Osteocyte (in vitro differentiated cells): Measurements from ENCODE around the gene SH2D2A. TPM values are rescaled to one million over a fixed set of nuclear protein-coding genes. Genes with fewer than 3 reads are reported as not detected.
"Not testable (repeated sequence)": the region's sequence is repeated elsewhere in the genome, so short reads cannot be mapped to it uniquely, and the experiment has no call there.

ENCODE experiments used
- DNase-seq: peaks from one replicate; pipeline ENCODE4 v3.0.0; 2021; ENCODE audit warnings: mixed read lengths; ENCODE audit not compliant: unreplicated experiment; ENCODE audit errors: extremely low spot score
- H3K27ac Mint-ChIP-seq: one replicate; pipeline ENCODE4 v1.8.0; 2021; ENCODE audit warnings: mild to moderate bottlenecking, mixed read lengths; ENCODE audit not compliant: unreplicated experiment
- H3K27me3 Mint-ChIP-seq: one replicate; pipeline ENCODE4 v1.8.0; 2021; ENCODE audit warnings: mixed read lengths; ENCODE audit not compliant: unreplicated experiment
- H3K36me3 Mint-ChIP-seq: one replicate; pipeline ENCODE4 v1.8.0; 2021; ENCODE audit warnings: mixed read lengths; ENCODE audit not compliant: unreplicated experiment
- H3K4me1 Mint-ChIP-seq: one replicate; pipeline ENCODE4 v1.8.0; 2021; ENCODE audit warnings: mixed read lengths; ENCODE audit not compliant: unreplicated experiment
- H3K4me3 Mint-ChIP-seq: one replicate; pipeline ENCODE4 v1.8.0; 2021; ENCODE audit warnings: mild to moderate bottlenecking, moderate library complexity, mixed read lengths; ENCODE audit not compliant: unreplicated experiment
- H3K9me3 Mint-ChIP-seq: one replicate; pipeline ENCODE4 v1.8.0; 2021; ENCODE audit warnings: mixed read lengths; ENCODE audit not compliant: unreplicated experiment
- CTCF ChIP-seq: fragments of 200-600 bp; sonication (generic); IDR thresholded peaks from 2 replicates; pipeline ENCODE4 v1.5.0; 2021; ENCODE audit warnings: antibody characterized with exemption, mild to moderate bottlenecking, moderate library complexity
- total RNA-seq: library from RNA; stranded (reverse); gene quantifications from 2 replicates; pipeline ENCODE4 v1.2.1, GENCODE V29; 2021

Gene SH2D2A
- total RNA-seq, 1 donor from 2014 or later = not detected

- H3K36me3 Mint-ChIP-seq = peaks cover 3% of the 10 kb centered on the region
- TF ChIP-seq CTCF = no peak
- H3K27ac Mint-ChIP-seq = no peak overlapping the region
- no peaks in the 10 kb centered on the region for H3K9me3 Mint-ChIP-seq
- peaks cover 36% of the 10 kb centered on the region for H3K4me1 Mint-ChIP-seq
- no peaks in the 10 kb centered on the region for H3K27me3 Mint-ChIP-seq
- no peak for DNase-seq
- no peak overlapping the region for H3K4me3 Mint-ChIP-seq
These were observed 50.1 kb downstream of the SH2D2A start for GRCh38 chr1:156766298-156767100.

GRCh38 chr1:156765666-156766065, 51.0 kb downstream of the SH2D2A start:
- peaks cover 29% of the 10 kb centered on the region for H3K4me1 Mint-ChIP-seq
- H3K9me3 Mint-ChIP-seq = no peaks in the 10 kb centered on the region
- no peak for TF ChIP-seq CTCF
- H3K36me3 Mint-ChIP-seq = peaks cover 3% of the 10 kb centered on the region
- DNase-seq = no peak
- H3K4me3 Mint-ChIP-seq = no peak overlapping the region
- no peaks in the 10 kb centered on the region for H3K27me3 Mint-ChIP-seq
- H3K27ac Mint-ChIP-seq = no peak overlapping the region

DNA sequence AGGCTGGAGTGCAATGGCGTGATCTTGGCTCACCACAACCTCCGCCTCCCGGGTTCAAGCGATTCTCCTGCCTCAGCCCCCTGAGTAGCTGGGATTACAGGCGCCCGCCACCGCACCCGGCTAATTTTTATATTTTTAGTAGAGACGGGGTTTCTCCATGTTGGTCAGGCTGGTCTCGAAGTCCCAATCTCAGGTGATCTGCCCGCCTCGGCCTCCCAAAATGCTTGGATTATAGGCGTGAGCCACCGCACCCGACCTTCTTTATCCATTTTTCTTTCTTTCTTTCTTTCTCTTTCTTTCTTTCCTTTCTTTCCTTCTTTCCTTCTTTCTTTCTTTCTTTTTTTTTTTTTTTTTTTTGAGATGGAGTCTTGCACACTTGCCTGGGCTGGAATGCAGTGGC, 51.5 kb downstream of the SH2D2A start:
- H3K36me3 Mint-ChIP-seq, H3K9me3 Mint-ChIP-seq, H3K4me3 Mint-ChIP-seq, H3K27ac Mint-ChIP-seq, H3K27me3 Mint-ChIP-seq, DNase-seq: not testable (repeated sequence)
- H3K4me1 Mint-ChIP-seq = peaks cover 24% of the 10 kb centered on the region

GRCh38 chr1:156760796-156761104, 55.9 kb downstream of the SH2D2A start:
- Mint-ChIP-seq H3K27ac (no peak overlapping the region), H3K4me1 (no peaks in the 10 kb centered on the region), H3K4me3 (no peak overlapping the region), H3K27me3 (no peaks in the 10 kb centered on the region), H3K36me3 (no peaks in the 10 kb centered on the region), H3K9me3 (no peaks in the 10 kb centered on the region)
- DNase-seq = no peak
- no peak for TF ChIP-seq CTCF

DNA sequence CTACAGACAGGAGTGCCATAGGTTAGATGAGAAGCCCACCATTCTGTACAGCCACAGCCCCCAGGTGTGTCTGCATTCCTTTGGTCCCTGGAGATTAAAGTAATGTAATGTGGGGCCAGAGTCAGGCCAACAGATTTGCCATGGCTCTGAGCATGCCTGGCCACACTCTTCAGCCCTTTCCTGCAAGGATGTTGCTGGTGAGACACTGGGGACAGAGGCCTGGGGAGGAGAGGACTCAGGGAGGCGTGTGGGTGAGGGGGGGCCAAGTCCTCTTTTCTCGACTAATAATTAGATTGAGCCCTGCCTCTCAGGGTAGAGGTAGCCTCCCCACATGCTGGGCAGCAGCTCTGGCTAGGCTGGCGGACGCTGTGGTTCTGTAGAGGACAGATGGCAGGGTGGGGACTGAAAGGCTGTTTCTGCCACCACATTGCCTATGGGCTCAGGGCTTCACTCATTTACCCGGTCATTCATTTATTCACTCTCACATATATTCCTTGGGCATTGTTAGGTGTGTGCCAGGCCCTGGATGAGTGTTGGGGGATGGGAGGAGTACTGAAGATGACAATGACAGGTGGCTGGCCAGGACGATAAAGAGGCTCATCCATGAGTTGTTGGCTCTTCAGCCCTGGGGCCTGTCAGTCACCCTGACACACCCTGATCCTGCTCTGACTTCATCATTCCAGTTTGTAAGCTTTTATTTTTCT, 56.4 kb downstream of the SH2D2A start:
- H3K36me3 Mint-ChIP-seq = no peaks in the 10 kb centered on the region
- H3K4me1 Mint-ChIP-seq = no peaks in the 10 kb centered on the region
- H3K4me3 Mint-ChIP-seq = no peak overlapping the region
- H3K27me3 Mint-ChIP-seq = no peaks in the 10 kb centered on the region
- no peak for DNase-seq
- H3K9me3 Mint-ChIP-seq = no peaks in the 10 kb centered on the region
- no peak for TF ChIP-seq CTCF
- H3K27ac Mint-ChIP-seq = no peak overlapping the region

- not testable (repeated sequence) for H3K36me3 Mint-ChIP-seq, H3K9me3 Mint-ChIP-seq, H3K4me3 Mint-ChIP-seq, H3K4me1 Mint-ChIP-seq, H3K27me3 Mint-ChIP-seq, DNase-seq, H3K27ac Mint-ChIP-seq
These were observed 58.9 kb downstream of the SH2D2A start for GRCh38 chr1:156757572-156758253.
